Left lobe of liver (tissue), 2 donors: ENCODE data around the gene RRP12. TPM values are rescaled to one million over a fixed set of nuclear protein-coding genes. Genes with fewer than 3 reads are reported as not detected.

Experiments used
- ATAC-seq: fragments of 200-7000 bp; cut with Tn5 transposase; one replicate; pipeline ENCODE4 v1.9.1; 2020; ENCODE audit warnings: mild to moderate bottlenecking, moderate library complexity
- DNase-seq: peaks from one replicate; pipeline ENCODE4 v3.0.0-alpha.2; 2020; ENCODE audit warnings: low spot score
- total RNA-seq: library from RNA; stranded (reverse); gene quantifications from one replicate; pipeline ENCODE4 v1.2.1, GENCODE V29; 2021
- donor health status: DM: no; HTN: no; CAD: no; lungs with moderate emphysema.
- donor health status: DM: no; HTN: yes; CAD: no.

Gene RRP12
- total RNA-seq, 1 donor from 2014 or later = 7.0 TPM

DNA sequence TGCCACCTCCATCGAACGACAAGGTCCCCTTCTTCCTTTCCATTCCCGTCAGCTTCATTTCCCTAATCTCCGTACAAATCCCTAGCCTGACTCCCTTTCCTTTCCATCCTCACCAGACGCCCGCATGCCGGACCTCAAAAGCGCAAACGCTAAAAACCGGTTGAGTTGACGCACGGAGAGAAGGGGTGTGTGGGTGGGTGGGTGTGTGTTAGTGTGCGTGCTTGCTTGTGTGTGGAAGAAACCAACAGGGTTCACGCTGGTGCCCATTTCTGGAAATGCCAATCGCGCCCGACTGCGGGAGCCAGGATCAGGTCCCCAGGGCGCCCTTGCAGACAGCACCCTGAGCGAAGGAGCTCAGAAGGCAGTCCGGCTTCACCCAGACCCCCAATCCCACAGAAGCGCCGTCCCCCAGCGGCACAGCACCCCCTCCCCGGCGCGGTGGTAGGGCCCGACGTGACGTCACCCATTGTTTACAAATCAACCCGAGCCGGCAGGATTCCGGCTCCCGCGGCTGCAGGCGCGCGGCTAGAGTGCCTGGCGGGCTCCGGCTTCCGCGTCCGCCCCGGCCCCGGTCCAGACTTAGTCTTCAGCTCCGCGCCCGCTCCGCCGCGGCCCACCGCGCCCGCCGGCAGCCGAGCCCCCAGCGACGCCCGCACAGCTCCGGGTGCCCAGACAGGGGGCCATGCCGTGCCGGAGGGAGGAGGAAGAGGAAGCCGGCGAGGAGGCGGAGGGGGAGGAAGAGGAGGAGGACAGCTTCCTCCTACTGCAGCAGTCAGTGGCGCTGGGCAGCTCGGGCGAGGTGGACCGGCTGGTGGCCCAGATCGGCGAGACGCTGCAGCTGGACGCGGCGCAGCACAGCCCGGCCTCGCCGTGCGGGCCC lies 82.1 kb downstream of the RRP12 start, which contains the start of gene FRAT1:
FRAT1 (plus strand) TSS at position 500 of the 880 bp plus-strand sequence; CDS start at position 683, 183 bp downstream.
- DNase-seq = peak; percentile 92
- ATAC-seq = peak; percentile 77

- no peak for ATAC-seq
- no peak for DNase-seq
These were observed 86.5 kb downstream of the RRP12 start for GRCh38 chr10:97314671-97315070.

DNA sequence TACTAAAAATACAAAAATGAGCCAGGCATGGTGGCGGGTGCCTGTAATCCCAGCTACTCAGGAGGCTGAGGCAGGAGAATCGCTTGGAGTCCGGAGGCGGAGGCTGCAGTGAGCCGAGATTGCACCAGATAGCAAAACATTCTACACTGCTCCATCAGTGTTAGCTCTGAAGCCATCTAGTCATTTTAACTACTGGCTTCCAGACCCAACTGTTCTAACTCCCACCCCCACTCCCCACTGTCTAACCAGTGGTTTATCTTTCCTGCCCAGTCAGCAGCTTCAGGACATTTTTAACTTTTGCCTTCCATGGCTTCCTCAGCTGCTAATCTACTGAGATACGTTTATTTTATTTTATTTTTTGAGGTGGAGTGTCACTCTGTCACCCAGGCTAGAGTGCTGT lies 88.2 kb downstream of the RRP12 start:
- ATAC-seq = no peak
- DNase-seq = no peak

DNA sequence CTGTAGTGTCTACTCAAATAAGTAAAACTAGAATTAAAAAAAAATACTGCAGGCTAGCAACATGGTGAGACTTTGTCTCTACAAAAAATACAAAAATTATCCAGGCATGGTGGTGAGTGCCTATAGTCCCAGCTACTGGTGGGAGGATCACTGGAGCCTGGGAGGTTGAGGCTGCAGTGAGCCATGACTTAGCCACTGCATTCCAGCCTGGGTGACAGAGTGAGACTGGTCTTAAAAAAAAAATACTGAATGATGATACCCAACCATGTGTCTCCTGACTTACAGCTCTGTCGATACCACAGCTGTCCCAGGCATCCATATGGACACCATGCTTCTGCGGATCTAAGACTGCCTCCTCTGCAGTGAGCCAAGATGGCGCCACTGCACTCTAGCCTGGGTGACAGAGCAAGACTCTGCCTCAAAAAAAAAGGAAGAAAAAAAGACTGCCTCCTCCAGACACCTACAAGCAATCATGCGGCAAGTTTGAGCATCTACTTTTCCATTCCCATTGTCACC lies 90.0 kb downstream of the RRP12 start:
- DNase-seq (no peak), ATAC-seq (no peak)

- ATAC-seq = peak; percentile 85
- DNase-seq = peak; percentile 77
These were observed 93.0 kb downstream of the RRP12 start for GRCh38 chr10:97307866-97308780.

DNA sequence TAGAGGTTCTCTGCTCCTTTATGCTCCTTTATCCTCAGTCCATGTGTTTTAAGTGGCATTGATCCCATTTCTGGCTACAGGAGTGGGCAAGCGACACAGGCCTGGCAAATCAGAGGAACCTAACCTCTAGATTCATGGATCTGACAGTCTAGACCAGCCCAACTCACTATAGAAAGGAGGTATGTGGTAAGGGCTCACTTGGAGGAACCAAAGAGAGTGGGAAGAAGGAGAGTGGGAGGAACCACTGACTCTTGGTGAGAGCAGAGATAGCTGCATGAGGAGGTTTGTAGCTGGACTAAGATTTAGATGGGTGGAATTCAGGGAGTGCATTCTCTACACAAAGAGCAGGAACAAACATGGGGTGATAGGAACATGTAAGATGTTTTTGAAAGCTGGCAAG lies 93.7 kb downstream of the RRP12 start:
- peak; percentile 27 for ATAC-seq
- no peak for DNase-seq

Other genes with a start within 250 kb of the RRP12 start
- 0.08 TPM for gene SLIT1, start 215.4 kb downstream of the RRP12 start, total RNA-seq
- gene ARHGAP19, start 108.7 kb downstream of the RRP12 start, total RNA-seq = 4.1 TPM
- gene FRAT1, start 82.1 kb downstream of the RRP12 start, total RNA-seq = 10.0 TPM
- gene FRAT2, start 66.6 kb downstream of the RRP12 start, total RNA-seq = 10.3 TPM
- 151 TPM for gene PGAM1, start 24.9 kb upstream of the RRP12 start, total RNA-seq
- 10.3 TPM for gene EXOSC1, start 44.7 kb upstream of the RRP12 start, total RNA-seq
- 25.2 TPM for gene ZDHHC16, start 44.8 kb upstream of the RRP12 start, total RNA-seq
- gene MMS19, start 97.1 kb upstream of the RRP12 start, total RNA-seq = 20.7 TPM
- gene UBTD1, start 97.6 kb upstream of the RRP12 start, total RNA-seq = 7.1 TPM
- not detected for gene ANKRD2, start 171.4 kb upstream of the RRP12 start, total RNA-seq
- 66.2 TPM for gene HOGA1, start 183.0 kb upstream of the RRP12 start, total RNA-seq
- gene C10orf62, start 188.4 kb upstream of the RRP12 start, total RNA-seq = 3.7 TPM
- 0.81 TPM for gene MORN4, start 232.2 kb upstream of the RRP12 start, total RNA-seq
- gene PI4K2A, start 239.3 kb upstream of the RRP12 start, total RNA-seq = 5.6 TPM